Measurements from ENCODE around the gene GABRB2.

GABRB2 gene

DNA sequence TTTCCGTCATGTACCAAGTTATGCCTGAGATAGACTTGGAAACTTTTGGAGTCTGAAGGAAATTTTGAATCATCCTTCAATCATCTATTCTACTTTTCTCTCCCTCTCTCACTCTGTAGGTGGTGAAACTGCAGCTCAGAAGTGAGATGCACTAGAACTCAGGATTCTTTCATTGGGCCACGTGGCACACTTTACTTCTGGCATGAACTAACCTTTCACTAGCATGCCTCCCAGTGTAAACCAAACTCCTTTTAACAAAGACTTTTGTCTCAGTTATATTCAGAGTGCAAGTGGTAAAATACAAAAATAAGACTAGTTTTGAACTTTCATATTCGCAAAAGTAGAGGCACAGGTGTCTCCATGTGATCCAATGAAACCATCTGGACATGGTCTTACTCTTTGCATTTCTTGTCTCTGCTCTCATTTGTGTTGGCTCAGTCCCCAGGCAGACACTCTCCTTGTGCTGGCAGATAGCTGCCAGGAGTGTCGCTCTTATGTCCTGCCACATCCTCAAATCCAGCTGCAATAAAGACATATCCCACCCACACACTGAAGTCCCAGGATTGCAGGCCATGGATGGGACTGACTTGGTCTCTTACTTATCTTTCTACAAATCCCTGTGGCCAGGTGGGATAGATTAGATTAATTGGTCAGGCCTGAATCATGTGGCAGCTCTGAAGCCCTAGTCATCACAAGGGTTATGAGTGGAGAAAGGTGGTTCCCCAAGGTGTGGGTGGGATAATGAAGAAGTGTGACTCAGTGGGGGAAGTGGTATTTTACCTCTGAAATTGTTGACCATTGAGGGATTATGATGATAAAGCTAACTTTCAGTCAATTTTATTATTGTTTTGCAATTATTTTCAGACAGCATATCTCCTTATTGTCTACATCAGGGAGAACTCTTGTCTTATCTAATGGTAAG is 267.5 kb downstream of the GABRB2 start:
- TF ChIP-seq, protein P1, sequence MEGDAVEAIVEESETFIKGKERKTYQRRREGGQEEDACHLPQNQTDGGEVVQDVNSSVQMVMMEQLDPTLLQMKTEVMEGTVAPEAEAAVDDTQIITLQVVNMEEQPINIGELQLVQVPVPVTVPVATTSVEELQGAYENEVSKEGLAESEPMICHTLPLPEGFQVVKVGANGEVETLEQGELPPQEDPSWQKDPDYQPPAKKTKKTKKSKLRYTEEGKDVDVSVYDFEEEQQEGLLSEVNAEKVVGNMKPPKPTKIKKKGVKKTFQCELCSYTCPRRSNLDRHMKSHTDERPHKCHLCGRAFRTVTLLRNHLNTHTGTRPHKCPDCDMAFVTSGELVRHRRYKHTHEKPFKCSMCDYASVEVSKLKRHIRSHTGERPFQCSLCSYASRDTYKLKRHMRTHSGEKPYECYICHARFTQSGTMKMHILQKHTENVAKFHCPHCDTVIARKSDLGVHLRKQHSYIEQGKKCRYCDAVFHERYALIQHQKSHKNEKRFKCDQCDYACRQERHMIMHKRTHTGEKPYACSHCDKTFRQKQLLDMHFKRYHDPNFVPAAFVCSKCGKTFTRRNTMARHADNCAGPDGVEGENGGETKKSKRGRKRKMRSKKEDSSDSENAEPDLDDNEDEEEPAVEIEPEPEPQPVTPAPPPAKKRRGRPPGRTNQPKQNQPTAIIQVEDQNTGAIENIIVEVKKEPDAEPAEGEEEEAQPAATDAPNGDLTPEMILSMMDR (IDR thresholded peaks at IDR 0.05; ENCODE audit: insufficient read depth, low read depth, low read length, missing control alignments) = no peak
- DNase-seq (ENCODE audit: low read depth) = no peak
- H3K4me3 ChIP-seq (ENCODE audit: low read length) = no peak overlapping the region

- DNase-seq (ENCODE audit: low read depth) = no peak
- TF ChIP-seq, protein P1 (IDR thresholded peaks at IDR 0.05; ENCODE audit: insufficient read depth, low read depth, low read length, missing control alignments) = no peak
- no peak overlapping the region for H3K4me3 ChIP-seq (ENCODE audit: low read length)
Measured at GRCh38 chr5:161277011-161277410, 269.5 kb downstream of the GABRB2 start.

DNA sequence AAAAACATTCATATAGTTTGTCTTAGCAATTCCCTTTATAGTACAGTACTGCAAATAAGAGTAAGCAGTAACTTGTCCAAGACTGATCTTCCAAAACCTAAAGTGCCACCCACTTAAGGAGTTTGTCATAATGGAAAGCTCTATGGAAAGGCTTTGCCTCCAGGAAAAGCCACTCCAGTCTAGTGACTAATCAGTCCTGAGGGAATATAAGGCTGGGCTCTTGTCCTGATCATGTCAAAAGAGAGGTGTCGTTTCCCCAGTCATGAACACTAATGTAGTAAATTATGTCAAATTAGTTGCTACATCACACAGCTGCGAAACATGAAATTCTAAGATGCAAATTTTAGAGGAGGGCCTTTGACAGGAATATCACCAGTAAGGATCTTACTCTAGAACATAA is 271.6 kb downstream of the GABRB2 start:
- no peak overlapping the region for H3K4me3 ChIP-seq (ENCODE audit: low read length)
- TF ChIP-seq, protein P1 (IDR thresholded peaks at IDR 0.05; ENCODE audit: insufficient read depth, low read depth, low read length, missing control alignments) = no peak
- no peak for DNase-seq (ENCODE audit: low read depth)

DNA sequence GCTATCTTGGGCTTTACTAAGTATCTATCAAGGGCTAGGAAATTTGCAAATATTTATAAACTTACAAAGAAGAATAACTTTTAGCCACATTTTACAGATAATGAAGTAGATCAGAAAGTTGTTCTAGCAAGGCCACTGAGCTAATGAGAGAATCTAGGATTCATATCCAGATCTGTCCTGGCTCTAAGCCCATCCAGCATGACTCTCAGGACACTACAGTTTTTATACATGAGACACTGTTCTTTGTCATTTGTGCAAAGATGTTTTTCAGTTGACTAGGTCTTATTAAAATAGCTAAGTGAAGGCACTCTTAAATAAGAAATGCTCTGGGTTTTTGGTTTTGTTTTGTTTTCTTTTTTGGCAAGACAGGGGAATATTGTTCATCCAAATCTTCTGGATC is 273.1 kb downstream of the GABRB2 start:
- TF ChIP-seq, protein P1 (IDR thresholded peaks at IDR 0.05; ENCODE audit: insufficient read depth, low read depth, low read length, missing control alignments) = no peak
- DNase-seq (ENCODE audit: low read depth) = no peak
- no peak overlapping the region for H3K4me3 ChIP-seq (ENCODE audit: low read length)

DNA sequence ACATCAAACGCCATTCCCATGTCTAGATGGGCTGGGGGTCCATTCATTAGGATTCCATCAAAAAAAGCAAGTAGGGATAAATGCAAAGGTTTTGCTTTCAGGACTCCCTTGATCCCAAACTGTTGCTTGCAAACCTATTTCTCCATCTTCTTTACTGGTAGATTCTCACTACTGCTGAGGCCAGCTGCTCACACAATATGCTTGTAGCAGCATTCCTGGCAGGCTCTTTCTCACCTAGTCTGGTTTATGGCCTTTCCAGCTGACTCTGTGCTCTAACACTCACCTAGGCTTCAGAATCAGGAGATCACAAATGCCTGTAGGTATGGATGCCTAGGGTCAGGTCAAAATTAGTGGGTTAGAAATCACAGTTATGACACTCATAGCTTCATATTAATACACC is 274.7 kb downstream of the GABRB2 start:
- no peak for DNase-seq (ENCODE audit: low read depth)
- TF ChIP-seq, protein P1 (IDR thresholded peaks at IDR 0.05; ENCODE audit: insufficient read depth, low read depth, low read length, missing control alignments) = no peak
- no peak overlapping the region for H3K4me3 ChIP-seq (ENCODE audit: low read length)

DNA sequence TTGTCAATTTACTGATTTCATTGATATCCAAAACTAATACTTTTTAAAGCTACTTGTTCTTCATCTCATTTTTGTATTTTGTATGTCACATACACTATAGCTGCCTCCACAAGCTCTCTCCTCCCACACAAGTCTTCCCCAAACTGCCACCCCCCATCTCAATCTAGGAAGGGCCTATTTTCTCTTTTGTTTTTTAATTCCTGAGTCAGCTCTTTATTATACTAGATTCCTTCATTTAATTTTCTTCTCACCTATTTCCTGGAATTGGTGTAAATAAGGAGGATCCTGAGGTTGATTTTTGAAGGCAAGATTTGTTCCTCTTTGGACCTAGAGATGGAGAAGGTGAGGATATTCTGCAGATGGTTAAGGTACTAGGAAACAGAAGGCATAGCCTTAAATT is 277.4 kb downstream of the GABRB2 start:
- no peak for DNase-seq (ENCODE audit: low read depth)
- H3K4me3 ChIP-seq (ENCODE audit: low read length) = no peak overlapping the region
- TF ChIP-seq, protein P1 (IDR thresholded peaks at IDR 0.05; ENCODE audit: insufficient read depth, low read depth, low read length, missing control alignments) = no peak

DNA sequence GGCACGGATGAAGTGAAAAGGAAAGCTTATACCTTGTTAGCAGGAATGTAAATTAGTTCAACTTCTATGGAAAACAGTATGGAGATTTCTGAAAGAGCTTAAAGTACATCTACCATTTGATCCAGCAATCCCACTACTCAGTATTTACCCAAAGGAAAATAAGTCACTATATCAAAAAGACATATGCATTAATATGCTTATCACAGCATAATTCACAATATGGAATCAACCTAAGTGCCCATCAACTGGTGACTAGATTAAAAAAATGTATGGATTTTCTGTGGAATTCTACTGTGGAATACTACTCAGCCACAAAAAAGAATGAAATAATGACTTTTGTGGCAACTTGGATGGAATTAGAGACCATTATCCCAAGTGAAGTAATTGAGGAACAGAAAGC is 279.6 kb downstream of the GABRB2 start:
- TF ChIP-seq, protein P1 (IDR thresholded peaks at IDR 0.05; ENCODE audit: insufficient read depth, low read depth, low read length, missing control alignments) = no peak
- DNase-seq (ENCODE audit: low read depth) = no peak
- H3K4me3 ChIP-seq (ENCODE audit: low read length) = no peak overlapping the region

Measured in epithelial cell of esophagus (primary cell).